DMS79 (cell line): ENCODE results near the gene LRP8.
"Not testable (repeated sequence)": the region's sequence is repeated elsewhere in the genome, so short reads cannot be mapped to it uniquely, and the experiment has no call there.

Experiments
- DNase-seq: peaks from one replicate; lab custom pipeline; 2025; lab: John Stamatoyannopoulos, UW

Gene LRP8

DNA sequence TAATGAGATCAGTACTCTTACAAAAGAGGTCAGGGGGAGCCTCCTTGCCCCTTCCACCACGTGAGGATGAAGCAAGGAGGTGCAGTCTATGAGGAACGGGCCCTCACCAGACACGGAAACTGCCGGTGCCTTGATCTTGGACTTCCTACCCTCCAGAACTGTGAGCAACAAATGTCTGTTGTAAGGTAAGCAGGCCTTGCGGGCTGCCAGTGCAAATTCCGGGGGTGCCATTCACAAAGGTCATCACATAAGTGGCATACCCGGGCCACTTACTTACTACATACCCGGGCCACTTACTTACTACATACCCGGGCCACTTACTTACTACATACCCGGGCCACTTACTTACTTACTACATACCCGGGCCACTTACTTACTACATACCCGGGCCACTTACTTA is 44.7 kb downstream of the LRP8 start:
- DNase-seq: not testable (repeated sequence)

DNA sequence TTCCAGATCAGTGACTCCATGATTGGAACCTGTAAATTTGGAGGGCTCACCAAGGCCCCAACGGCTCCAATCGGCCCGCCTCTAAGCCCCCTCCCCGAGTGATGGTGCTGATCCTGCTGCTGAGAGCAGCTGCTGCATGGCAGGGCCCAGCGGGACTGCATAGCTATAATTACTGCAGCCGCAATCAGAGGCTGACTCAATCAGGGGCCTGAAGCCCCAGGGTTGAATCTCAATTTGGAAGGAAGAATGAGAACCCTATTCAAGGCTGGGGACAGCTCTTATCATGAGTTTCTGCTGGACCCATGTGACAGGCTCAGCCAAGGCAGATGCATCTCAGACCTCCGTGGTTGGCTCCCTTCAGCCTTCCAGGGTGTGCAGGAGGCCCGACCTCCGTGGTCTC is 46.7 kb downstream of the LRP8 start:
- no peak for DNase-seq

DNA sequence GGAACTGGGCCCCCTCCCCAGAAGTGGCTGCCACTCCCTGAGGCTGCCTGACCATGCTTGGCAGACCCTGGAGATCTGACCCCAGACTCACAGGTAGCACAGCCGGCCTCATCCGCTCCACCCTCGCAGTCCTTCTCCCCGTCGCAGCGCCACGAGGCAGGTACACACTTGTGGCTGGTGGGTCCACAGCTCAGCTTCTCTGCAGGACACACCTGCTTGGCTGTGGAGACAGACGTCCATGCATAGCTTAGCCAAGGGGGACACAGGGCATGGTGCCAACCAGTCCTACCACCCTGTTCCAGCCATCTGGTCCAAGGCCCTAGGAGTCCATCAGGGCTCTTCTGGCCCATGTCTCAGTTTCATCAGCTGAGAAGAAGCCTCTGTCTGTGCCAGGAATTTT is 47.4 kb downstream of the LRP8 start:
- no peak for DNase-seq

DNA sequence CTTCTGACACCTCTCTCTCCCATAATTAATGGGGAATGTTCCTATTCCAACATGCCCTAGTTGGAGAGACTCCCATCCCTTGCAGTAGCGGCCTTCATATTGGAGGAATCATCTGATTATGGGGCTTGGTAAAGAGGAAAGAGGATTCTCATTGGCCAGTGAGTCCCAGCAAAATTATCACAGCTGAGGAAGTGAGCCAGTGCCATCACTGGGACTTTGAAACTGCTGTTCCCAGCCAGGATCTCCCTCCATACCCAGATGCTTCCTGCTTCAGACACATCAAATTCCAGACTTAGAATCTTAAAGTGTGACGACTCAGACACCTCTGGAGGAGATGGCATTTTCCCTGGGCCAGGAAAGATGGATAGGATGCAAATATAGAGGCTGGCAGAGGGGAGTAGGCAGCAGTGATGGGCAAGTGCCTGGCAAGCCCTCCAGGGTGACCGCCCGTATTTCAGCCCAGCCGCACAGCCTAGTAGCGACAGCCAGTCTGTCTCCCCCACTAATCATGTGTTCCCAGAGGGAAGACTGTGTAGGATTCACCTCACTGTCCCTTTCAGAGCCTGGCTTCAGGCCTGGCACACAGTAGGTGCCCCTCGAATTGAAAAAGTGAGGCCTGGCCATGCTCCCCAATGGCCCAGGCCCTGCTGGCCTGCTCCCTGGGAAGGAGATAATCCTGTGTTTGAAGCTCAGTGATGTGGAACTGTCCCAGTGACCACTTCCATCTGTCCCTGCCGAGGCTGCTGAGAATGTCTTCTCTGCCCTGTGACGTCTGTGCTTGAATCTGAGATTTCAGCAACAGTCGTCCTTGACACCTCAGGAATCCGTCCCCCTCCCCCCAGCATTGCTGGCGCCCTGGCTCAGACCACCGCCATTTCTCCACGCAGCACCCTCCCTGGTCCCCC is 48.3 kb downstream of the LRP8 start:
- DNase-seq: no peak

DNA sequence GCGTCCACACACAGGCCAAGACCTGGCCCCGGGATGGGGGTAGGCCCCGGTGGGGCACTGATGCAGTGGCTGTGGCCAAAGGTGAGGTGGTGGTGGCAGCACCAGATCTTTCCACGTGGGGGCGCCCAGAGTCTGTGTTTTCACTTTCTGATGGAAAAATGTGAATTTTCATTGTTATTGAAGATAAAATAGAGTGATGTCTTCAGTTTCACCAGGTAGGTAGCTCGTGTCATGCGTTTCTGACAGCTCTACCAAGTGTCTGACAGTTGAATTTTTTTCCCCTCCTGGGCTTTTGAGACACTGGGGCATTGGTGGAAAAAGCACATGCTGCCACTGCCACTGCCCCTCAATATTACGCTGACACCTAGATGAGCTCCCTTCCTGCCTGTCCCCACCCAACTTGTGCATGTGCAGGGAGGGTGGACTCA is 49.6 kb downstream of the LRP8 start:
- peak; percentile 13 for DNase-seq

DNA sequence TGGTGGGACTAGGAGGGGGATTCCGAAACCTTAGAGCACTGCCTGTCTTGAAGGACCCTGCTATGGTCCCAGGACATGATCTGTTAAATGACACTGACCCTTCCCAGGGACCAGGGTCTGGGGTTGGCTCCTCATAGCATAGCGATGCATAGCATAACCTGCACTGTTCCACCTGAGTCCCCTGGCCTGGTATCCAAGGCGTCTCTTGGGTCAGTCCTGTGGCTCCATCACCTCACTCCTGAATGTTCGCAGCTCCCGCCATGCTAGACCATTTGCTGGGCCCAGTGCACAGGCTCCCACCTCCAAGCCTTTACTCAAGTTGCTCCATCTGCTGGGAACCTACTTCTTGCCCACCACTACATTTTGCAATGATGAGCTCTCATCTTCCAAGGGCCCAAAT is 50.5 kb downstream of the LRP8 start:
- no peak for DNase-seq

DNA sequence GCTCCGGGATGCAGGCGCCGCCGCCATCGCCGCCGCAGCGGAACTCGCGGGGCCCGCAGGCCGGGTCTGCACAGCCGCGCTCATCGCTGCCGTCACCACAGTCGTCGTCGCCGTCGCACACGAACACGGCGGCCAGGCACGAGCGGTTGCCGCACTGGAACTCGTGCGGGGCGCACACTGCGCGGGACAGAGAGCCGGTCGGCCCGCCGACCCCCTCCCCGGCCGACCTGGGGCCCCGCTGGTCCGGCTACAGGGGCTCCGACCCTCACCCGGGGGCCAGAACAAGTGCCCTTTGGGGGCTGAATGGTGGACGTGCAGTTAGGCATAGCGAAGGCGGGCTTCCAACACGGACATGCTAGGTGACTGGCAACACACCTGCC is 51.0 kb downstream of the LRP8 start:
- no peak for DNase-seq

DNA sequence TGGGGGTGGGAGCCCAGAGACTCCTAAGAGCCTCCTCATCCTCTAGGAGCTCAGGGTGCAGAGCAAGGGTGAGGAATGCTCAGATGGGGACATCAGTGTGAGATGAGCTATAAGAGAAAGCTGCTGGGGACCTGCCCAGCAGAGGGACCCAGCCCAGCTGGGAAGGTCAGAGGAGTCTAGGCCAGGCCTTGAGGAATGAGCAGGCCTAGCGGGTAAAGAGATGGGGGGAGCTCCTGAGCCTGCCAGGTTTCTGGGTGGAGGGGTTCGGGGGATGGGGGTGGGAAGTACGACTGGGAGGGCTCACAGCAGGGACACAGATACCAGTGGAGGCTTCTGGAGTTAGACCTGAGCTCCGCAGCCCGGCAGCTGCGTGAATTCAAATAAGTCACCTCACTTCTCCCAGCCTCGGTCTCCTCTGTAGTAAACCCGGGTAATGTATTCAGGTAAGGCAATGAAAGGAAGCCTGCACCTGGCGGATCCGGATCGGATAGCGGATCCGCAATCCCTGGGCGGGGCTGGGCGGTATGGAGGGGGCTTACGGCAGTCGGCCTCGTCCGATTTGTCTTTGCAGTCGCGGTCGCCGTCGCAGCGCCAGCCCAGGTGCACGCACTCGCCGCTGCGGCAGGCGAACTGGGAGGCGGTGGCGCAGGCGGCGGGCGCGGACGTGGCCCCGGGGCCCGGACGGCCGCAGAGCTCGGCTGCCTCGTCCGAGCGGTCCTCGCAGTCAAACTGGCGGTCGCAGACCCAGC is 51.5 kb downstream of the LRP8 start:
- DNase-seq: no peak

DNA sequence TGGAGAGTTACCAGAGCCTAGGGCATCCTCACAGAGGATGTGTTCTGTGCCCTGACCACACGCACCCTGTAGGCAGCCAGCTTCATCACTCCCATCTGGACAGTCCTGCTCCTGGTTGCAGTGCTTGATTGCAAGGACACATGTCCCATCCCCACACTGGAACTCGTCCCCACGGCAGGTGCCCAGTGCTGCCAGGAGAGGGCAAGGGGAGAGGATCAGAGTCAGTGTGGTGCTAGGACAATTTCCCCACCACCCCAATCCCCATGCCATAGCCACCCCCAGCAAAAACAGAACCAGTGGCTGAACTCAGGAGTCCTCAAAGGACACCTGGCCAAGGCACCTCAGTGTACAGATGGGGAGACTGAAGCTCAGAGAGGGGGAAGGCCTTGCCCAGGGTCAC is 52.3 kb downstream of the LRP8 start:
- DNase-seq: no peak

DNA sequence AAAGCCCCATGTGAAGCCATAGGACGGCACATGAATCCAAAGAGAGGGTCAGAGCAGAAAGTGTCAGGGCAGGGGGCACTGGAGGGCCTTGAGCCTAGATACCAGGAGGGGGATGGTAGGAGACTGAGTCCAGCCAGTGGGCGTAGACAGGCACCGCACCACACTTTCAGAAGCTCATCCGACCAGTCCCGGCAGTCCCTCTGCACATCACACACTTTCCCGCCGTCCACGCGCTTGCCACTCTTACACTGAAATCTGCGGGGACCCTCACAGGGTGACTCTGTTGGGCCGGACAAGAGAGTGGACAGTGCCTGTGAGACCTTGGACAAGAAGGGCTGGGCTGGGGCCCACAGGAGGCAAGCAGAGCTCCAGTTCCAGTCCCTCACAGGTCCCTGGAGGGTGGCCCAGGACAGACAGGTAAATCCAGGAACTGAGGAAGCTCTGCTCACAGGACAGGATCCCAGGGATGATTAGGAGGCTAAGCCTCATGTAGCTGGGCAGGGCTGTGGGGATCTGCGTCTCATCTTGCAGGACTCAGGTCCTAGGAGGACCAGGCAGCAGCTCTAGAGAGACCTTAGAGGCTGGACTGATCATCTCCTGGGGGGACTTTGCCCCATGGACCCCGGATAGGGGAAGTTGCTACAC is 53.2 kb downstream of the LRP8 start:
- no peak for DNase-seq

DNA sequence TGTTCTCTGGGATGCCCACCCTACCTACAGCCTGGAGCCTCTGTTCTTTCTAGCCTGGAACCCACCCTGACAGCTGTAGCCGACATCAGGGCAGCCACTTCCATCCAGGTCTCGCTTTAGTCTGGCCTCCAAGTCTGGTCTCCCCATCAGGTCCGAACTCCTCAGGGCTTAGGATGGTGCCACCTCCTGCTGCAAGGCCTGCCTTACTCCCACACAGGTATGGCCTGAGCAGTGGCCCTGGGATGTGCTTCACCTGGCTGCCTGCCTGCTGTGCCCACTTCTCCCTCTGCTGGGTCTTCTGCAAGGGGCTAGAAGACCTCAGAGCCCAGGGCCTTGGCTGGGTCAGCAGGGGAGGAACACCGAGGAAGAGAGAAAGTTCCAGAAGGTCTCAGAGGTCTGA is 53.8 kb downstream of the LRP8 start:
- DNase-seq: no peak

DNA sequence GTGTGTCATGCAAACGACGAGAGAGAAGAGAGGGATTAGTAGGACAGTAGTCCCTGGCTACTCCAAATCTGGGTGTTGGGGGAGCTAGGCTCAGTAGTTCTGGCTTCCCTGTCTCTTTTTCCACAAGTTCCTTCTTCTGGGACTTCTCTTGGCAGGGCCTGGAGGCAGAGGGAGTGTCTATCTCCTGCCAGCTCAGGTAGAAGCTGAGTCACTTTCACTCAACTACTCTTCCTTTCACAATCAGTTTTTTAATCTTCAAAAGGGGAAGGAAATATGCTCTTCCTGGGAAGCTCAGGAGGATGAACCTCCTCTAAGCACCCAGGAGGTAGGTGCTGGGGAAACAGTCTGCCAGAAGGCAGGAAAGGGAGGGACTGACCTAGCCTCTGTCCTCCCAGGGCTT is 54.3 kb downstream of the LRP8 start:
- DNase-seq: no peak

DNA sequence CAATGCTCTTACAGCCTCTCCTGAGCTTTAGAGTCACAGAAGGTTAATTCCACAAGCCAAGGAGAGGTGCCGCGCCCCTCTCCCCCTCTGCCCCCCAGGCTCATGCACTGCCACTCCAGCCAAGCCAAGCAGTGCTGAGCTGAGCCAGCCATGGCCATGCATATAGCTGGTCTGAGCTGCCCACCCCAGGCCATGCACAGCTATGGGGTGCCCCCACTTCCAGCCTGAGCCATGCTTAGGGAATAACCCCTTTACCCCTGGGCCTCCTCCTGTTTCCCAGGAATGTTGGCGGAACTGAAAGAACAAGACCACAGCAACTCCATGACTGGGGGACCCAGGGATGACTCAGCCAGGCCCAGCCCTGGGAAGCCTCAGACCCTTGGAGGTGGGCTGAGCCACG is 55.5 kb downstream of the LRP8 start:
- DNase-seq: no peak

DNA sequence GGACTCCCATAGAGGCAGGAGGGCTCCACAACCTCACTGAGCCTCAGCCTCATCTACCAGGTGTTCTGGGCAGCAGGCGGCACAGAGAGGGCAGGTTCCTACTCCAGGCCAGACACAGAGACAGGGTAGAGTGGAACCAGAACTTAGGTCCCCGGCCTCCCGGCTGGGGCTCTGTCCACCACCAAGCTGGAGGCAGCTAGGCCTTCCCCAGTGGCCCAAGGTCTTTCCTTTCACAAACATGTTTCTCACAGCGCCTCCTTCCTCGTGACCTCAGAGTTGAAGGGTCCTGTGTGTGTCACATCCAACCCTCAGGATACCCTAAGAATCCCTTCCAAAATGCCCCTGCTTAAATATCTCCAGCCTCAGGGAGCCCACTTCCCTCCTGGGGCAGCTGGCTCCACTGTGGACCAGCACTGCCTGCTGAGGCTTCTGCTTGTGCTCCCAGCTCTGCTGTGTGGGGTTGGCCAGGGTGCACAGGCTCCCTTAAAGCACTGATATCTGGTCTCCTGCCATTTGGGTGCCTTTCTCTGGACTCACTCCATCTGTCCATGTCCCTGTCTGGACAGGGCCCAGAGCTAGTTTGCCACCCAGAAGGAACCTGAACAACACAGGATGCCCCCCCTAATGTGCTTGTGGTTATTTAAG is 56.3 kb downstream of the LRP8 start:
- DNase-seq: no peak

DNA sequence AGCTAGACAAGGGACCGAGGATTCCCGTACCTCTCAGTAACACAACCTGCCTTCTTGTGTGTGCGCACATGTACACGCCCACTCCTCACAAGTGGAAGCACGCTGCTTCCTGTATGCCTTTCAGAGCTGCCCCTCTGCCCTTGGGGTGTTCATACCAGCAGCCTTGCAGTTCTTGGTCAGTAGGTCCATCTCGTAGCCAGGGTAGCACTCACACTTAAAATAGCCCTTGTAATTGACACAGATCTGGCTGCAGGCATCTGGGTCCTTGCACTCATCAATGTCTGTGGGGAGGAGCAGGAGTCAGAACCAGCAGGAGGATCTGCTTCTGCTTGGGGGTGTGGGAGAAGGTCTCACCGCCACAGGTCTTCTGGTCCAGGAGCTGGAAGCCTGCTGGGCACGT is 57.0 kb downstream of the LRP8 start:
- DNase-seq: no peak

DNA sequence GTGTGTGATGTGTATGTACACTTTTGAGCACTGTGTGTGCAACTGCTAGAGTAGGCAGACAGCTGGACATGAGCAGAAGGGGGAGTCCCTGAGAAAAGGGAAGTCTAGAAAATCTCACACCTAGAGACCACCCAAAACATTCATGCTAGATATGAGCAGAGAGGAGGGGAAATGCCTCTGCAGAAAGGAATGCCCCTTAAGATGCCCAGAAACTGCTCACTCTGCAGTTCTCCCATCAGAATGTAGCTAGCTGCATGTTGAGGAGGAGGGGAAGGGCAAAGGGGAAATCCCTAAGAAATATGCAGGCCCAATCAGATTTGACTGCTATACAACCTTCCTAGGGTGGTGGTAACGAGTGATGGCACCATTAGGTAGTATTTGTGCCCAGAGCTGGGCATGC is 57.8 kb downstream of the LRP8 start:
- DNase-seq: no peak

DNA sequence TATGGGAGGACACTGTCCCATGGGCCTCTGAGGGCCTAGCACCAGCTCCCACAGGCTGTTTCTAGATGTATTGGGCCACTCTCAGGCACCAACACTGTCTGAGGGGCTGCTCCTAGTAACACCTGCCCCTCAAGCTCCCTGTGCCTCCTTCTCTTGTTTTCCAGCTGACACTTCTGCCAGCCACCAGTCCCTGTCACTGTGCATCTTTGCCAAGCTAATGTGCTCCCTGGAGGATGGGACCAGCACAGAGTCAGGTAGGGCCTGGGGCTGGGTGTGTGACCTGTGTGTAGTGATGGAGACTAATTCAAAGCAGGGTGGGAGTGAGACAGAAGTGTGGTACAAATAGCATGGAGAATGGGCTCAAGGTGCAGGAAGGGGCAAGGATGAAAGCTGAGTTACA is 60.1 kb downstream of the LRP8 start:
- no peak for DNase-seq

DNA sequence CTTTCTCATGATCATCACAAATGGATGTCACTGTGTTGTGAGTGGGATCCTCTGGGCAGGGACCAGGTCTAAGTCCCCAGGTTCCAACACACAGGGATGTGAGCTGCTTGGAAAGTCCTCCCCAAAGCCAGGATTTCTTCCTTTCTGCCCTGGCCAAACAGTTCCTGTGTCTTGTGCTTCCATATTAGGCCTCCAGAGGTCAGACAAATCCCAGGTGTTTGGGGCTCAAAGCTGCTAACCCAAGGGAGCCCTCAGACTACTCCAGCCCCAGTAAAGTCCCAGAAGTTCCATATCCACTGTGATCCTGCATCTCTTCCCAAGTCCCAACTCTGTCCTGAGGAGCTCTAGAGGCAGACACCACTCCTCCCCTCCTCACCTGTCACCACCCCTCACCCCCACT is 61.8 kb downstream of the LRP8 start:
- DNase-seq: no peak

DNA sequence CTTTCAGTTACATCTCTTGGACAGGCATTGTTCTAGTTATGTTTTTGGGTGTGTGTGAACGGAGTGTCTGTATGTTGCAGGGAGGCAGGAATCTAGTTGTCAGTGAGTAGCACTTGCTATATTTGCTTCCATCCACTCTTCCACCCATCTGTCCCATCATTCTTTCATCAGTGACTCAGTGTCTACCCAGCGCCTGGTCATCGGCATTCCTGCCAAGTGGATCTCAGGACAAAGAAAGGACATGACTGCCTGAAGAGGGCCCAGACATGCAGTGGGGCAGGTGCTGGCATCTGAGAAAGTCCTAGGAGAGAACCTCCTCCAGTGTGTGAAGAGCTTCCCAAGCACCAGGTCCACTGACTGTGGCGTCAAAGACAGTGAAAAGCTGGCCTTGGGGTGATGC is 62.3 kb downstream of the LRP8 start:
- DNase-seq: no peak

DNA sequence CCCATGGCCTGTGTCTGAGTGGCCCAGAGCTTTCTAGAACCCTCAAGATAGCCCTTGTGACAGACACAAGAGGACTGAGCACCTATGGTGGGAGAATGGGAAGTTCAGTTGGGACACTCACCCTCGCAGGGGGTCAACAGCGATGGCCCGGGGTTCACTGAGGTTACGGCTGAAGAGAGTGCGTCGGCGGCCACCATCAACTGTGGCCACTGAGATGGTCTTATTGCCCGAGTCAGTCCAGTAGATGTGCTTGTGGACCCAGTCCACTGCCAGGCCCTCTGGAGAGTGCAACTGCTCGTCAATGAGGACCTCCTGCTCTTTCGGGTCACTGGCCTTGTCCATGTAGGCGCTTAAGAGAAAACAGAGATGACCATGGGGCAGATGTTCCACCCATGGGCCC is 63.8 kb downstream of the LRP8 start:
- DNase-seq: no peak

DNA sequence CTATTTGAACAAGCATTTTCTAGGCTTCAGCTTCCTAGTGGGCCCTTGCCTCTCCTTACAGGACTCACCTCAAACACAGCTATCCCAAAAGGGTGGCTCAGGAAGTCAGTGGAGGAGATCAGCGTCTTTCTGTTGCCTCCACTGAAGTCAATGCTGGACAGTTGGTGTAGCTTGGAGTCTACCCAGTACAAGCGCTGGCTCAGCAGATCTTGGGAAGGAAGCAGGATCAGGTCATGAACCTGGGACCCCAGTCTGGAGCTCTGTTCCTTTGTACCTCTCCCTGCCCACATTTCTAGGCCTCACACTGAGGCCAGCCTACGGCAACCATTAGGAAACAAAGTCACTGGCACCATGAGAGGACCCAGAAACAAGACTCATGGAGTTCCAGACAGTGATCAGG is 65.9 kb downstream of the LRP8 start:
- no peak for DNase-seq

DNA sequence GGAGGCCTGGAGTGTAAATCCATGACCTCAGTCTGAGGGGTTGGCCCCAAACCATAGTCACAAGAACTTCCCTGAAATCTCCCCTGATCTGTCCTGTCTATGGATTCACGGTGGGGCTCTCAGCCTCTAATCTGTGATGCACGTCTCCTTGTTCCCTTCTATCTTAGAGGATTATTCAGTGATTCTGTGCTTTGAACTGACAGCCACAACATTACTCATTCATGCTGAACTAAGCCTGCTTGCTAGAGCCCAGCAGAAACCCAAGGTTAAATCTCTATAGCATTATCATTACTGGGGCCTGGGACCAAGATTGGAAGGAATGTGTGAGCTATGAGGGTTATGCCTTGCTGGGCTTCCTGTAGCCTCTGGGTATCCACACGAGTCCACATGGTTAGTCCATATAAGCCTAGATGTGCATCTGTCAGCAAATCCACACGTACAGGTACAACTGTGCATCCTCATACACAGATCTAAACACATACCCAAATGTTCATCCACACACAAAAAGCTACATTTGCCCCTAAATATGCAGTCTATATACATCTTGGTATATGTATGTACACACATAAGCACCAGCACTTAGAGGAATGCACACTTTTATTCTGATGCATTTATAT is 67.1 kb downstream of the LRP8 start:
- DNase-seq: no peak
